ENCODE results near the gene RGN.
"Not testable (repeated sequence)": the region's sequence is repeated elsewhere in the genome, so short reads cannot be mapped to it uniquely, and the experiment has no call there.

RGN gene

DNA sequence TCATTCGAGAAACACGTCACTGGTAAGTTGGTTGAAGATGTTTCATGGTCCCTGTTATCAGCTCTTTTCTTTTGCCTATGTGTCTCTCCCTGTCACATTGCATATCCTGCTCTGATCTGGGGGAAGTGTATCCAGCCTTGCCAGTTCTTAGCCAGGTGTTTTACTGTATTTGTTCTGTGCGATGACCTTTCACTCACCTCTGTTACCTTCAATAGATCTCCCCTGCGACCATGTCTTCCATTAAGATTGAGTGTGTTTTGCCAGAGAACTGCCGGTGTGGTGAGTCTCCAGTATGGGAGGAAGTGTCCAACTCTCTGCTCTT is 2.6 kb downstream of the RGN start:
- Histone ChIP-seq H3K4me3 (ENCODE audit: low read length in 2 of 2) (no peak overlapping the region), H3K27me3 (ENCODE audit: control insufficient read depth in 1 of 2, insufficient read depth in 2 of 2, low read length in 2 of 2) (peaks cover 0 to 13% of the 10 kb centered on the region in 2 donors)

DNA sequence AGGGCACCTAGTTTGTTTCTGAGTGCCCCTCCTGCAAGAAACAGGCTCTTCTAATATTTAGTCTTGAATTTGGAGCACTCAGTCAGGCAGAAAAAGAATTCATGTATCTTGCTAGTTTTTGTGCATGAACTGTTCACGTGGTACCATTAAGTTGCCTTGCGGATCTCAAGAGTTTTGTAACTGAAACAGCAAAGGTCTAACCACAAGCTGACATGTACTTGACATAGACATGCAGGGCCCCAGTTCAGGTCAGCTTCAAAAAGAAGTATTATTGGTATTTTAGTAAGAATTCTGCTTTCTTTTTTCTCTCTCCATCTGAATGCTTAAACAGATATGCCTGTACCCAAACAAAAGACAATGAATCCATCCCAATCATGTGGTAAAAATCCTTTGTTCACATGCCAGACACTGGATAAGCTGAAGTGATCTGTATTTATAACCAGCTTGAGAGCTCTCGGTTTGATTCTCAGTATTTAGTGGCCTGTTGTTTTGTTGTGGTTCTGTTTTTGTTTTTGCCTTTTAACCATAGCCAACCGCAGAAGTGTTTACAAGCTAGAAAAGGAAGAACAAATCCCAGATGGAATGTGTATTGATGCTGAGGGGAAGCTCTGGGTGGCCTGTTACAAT is 13.0 kb downstream of the RGN start:
- peaks cover 0 to 4% of the 10 kb centered on the region in 2 donors for H3K36me3 ChIP-seq (ENCODE audit: control insufficient read depth in 2 of 2, insufficient read depth in 2 of 2, low read length in 2 of 2)
- H3K9ac ChIP-seq (ENCODE audit: low read length in 2 of 2): no peak overlapping the region
- H3K9me3 ChIP-seq (ENCODE audit: control insufficient read depth in 2 of 2, low read length in 2 of 2): no peaks in the 10 kb centered on the region
- no peaks in the 10 kb centered on the region for H3K4me1 ChIP-seq (ENCODE audit: control insufficient read depth, insufficient read depth, low read length)
- H3K4me3 ChIP-seq (ENCODE audit: low read length in 2 of 2): no peak overlapping the region
- peaks cover 0 to 6% of the 10 kb centered on the region in 2 donors for H3K27me3 ChIP-seq (ENCODE audit: control insufficient read depth in 1 of 2, insufficient read depth in 2 of 2, low read length in 2 of 2)
- no peak overlapping the region for H3K27ac ChIP-seq (ENCODE audit: low read length)

More for the DNA sequence above, 2.6 kb downstream of the RGN start:
- H3K9ac ChIP-seq (ENCODE audit: low read length in 2 of 2): no peak overlapping the region
- H3K27ac ChIP-seq (ENCODE audit: low read length): no peak overlapping the region
- no peaks in the 10 kb centered on the region for H3K4me1 ChIP-seq (ENCODE audit: control insufficient read depth, insufficient read depth, low read length)
- peaks cover 4 to 8% of the 10 kb centered on the region in 2 donors for H3K36me3 ChIP-seq (ENCODE audit: control insufficient read depth in 2 of 2, insufficient read depth in 2 of 2, low read length in 2 of 2)
- H3K9me3 ChIP-seq (ENCODE audit: control insufficient read depth in 2 of 2, low read length in 2 of 2): no peaks in the 10 kb centered on the region

DNA sequence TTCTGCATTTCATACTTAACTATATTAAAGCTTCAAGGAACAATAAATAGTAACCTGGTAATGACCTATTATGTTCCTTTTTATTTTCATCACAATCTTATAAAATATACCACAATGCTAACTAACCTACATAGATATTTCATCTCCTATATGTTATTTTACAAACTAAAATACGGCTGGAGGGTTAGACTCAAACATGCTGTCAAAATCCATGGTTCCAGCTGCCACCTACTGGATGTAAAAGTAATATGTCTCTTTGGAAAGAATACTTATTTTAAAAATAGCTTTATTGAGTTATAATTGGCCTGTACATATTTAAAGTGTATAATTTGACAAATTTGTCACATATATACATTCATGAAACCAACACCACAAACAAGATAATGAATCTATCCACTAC is 15.0 kb downstream of the RGN start:
- no peak overlapping the region for H3K9ac ChIP-seq (ENCODE audit: low read length in 2 of 2)
- H3K27ac ChIP-seq (ENCODE audit: low read length): no peak overlapping the region
- no peaks in the 10 kb centered on the region for H3K9me3 ChIP-seq (ENCODE audit: control insufficient read depth in 2 of 2, low read length in 2 of 2)
- H3K4me1 ChIP-seq (ENCODE audit: control insufficient read depth, insufficient read depth, low read length): no peaks in the 10 kb centered on the region
- H3K36me3 ChIP-seq (ENCODE audit: control insufficient read depth in 2 of 2, insufficient read depth in 2 of 2, low read length in 2 of 2): peaks cover 0 to under 1% of the 10 kb centered on the region in 2 donors
- H3K27me3 ChIP-seq (ENCODE audit: control insufficient read depth in 1 of 2, insufficient read depth in 2 of 2, low read length in 2 of 2): peaks cover 0 to 3% of the 10 kb centered on the region in 2 donors
- no peak overlapping the region for H3K4me3 ChIP-seq (ENCODE audit: low read length in 2 of 2)

DNA sequence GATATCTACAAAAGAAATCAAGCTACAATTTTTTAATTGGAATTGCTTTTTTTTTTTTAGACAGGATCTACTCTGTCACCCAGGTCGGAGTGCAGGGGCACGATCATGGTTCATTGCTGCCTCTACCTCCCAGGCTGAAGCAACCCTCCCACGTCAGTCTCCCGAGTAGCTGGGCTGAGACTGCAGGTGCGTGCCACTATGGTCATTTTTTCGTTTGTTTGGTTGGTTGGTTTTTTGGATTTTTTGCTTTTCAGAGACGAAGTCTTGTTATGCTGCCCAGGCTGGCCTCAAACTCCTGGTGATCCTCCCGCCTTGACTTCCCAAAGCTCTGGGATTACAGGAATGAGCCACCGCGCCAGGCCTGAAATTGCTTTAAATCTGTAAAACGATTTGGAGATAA is 15.6 kb downstream of the RGN start:
- H3K9ac ChIP-seq (ENCODE audit: low read length in 2 of 2): no peak overlapping the region
- no peak overlapping the region for H3K27ac ChIP-seq (ENCODE audit: low read length)
- H3K4me1 ChIP-seq (ENCODE audit: control insufficient read depth, insufficient read depth, low read length): no peaks in the 10 kb centered on the region
- H3K9me3 ChIP-seq (ENCODE audit: control insufficient read depth in 2 of 2, low read length in 2 of 2): no peaks in the 10 kb centered on the region
- peaks cover 0 to 3% of the 10 kb centered on the region in 2 donors for H3K27me3 ChIP-seq (ENCODE audit: control insufficient read depth in 1 of 2, insufficient read depth in 2 of 2, low read length in 2 of 2)
- H3K4me3 ChIP-seq (ENCODE audit: low read length in 2 of 2): no peak overlapping the region
- no peaks in the 10 kb centered on the region for H3K36me3 ChIP-seq (ENCODE audit: control insufficient read depth in 2 of 2, insufficient read depth in 2 of 2, low read length in 2 of 2)

DNA sequence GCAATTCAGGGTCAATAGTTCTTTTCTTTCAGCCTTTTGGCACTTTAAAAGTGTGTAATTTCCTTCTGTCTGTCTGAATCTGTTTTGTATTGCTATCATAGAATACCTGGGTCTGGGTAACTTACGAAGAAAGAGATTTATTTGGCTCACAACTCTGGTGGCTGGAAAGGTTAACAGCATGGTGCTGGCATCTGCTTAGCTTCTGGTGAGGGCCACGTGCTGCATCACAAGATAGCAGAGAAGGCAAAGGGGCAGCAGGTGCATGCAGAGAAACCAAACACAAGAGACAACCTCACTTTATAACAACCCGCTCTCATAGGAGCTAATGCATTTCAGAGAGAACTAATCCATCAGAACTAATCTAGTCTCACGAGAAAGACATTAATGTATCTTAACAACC is 18.8 kb downstream of the RGN start:
- Histone ChIP-seq H3K27me3 (ENCODE audit: control insufficient read depth in 1 of 2, insufficient read depth in 2 of 2, low read length in 2 of 2) (peaks cover 0 to 9% of the 10 kb centered on the region in 2 donors), H3K9ac (ENCODE audit: low read length in 2 of 2) (no peak overlapping the region), H3K4me3 (ENCODE audit: low read length in 2 of 2) (no peak overlapping the region), H3K27ac (ENCODE audit: low read length) (no peak overlapping the region), H3K9me3 (ENCODE audit: control insufficient read depth in 2 of 2, low read length in 2 of 2) (peaks cover 0 to 2% of the 10 kb centered on the region in 2 donors), H3K4me1 (ENCODE audit: control insufficient read depth, insufficient read depth, low read length) (no peaks in the 10 kb centered on the region), H3K36me3 (ENCODE audit: control insufficient read depth in 2 of 2, insufficient read depth in 2 of 2, low read length in 2 of 2) (peaks cover 0 to 2% of the 10 kb centered on the region in 2 donors)

DNA sequence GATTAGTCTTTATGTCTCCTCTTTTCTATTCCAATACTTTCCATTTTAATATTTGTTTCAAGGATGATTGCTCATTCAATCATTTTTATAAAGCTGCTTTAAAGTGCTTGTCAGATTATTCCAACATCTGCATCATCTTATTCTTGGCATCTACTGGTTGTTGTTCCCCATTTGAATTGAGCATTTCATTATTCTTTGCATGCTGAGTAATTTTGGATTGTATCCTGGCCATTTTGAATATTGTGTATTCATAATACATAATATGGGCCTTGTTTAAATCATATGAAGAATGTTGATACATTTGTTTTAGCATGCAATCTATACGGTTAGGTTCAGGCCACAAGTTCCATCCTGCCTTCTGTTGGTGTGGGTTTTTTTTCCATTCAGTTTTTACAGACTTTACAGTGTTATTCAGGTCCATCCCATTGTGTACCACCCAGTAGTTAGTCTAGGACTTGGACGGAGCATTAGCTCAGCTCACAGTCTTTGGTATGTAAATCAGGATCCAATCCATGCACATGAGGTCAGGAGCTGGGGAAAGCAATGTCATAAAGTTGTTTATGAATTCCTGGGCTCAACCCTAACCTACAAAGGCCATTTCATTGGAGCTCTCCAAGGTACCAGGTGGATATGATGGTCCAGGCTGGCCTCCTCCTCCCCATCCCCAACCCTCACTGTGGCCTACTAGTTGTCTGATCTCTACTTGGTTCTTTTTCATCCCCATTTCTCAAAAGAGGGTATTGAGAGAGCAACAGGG is 20.3 kb downstream of the RGN start:
- Histone ChIP-seq H3K27ac (ENCODE audit: low read length) (no peak overlapping the region), H3K9me3 (ENCODE audit: control insufficient read depth in 2 of 2, low read length in 2 of 2) (peaks cover 0 to 2% of the 10 kb centered on the region in 2 donors), H3K36me3 (ENCODE audit: control insufficient read depth in 2 of 2, insufficient read depth in 2 of 2, low read length in 2 of 2) (peaks cover 0 to 2% of the 10 kb centered on the region in 2 donors), H3K27me3 (ENCODE audit: control insufficient read depth in 1 of 2, insufficient read depth in 2 of 2, low read length in 2 of 2) (peaks cover 0 to 12% of the 10 kb centered on the region in 2 donors), H3K4me3 (ENCODE audit: low read length in 2 of 2) (no peak overlapping the region), H3K9ac (ENCODE audit: low read length in 2 of 2) (no peak overlapping the region), H3K4me1 (ENCODE audit: control insufficient read depth, insufficient read depth, low read length) (no peaks in the 10 kb centered on the region)

DNA sequence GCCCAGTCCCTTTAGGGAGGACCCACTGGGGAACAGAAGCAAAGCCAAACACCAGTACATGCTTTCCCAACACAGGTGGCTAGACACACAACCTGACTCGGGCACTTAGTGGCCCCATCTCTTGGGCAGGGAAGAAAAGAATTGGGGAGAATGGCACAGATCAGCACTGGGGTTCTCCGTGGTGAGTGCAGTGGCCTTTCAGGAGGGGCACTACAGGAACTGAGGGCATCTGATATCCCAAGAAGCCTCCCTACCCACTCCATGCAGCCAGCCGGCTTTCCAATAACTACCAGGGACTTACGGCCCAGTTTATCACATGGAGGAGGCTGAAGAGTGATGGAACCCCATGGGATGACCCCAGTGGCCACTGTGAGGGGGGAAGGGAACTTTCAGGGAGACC is 23.0 kb downstream of the RGN start:
- H3K4me1 ChIP-seq (ENCODE audit: control insufficient read depth, insufficient read depth, low read length): no peaks in the 10 kb centered on the region
- no peak overlapping the region for H3K4me3 ChIP-seq (ENCODE audit: low read length in 2 of 2)
- H3K27me3 ChIP-seq (ENCODE audit: control insufficient read depth in 1 of 2, insufficient read depth in 2 of 2, low read length in 2 of 2): peaks cover 0 to 12% of the 10 kb centered on the region in 2 donors
- peaks cover 0 to 2% of the 10 kb centered on the region in 2 donors for H3K36me3 ChIP-seq (ENCODE audit: control insufficient read depth in 2 of 2, insufficient read depth in 2 of 2, low read length in 2 of 2)
- no peak overlapping the region for H3K27ac ChIP-seq (ENCODE audit: low read length)
- peaks cover 0 to 2% of the 10 kb centered on the region in 2 donors for H3K9me3 ChIP-seq (ENCODE audit: control insufficient read depth in 2 of 2, low read length in 2 of 2)
- H3K9ac ChIP-seq (ENCODE audit: low read length in 2 of 2): no peak overlapping the region

DNA sequence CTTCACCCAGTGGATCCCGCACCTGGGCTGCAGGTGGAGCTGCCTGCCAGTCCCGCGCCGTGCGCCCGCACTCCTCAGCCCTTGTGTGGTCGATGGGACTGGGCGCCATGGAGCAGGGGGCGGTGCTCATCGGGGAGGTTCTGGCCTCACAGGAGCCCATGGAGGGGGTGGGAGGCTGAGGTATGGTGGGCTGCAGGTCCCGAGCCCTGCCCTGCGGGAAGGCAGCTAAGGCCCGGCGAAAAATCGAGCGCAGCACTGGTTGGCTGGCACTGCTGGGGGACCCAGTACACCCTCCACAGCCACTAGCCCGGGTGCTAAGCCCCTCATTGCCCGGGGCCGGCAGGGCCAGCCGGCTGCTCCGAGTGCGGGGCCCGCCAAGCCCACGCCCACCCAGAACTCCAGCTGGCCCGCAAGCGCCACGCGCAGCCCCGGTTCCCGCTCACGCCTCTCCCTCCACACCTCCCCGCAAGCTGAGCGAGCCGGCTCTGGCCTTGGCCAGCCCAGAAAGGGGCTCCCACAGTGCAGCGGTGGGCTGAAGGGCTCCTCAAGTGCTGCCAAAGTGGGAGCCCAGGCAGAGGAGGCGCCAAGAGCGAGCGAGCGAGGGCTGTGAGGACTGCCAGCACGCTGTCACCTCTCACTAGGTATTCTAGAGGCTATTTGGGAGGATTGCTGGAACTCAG is 32.8 kb downstream of the RGN start:
- not testable (repeated sequence) for H3K4me1 ChIP-seq (ENCODE audit: control insufficient read depth, insufficient read depth, low read length); H3K27ac ChIP-seq (ENCODE audit: low read length); H3K9ac ChIP-seq (ENCODE audit: low read length in 2 of 2); H3K4me3 ChIP-seq (ENCODE audit: low read length in 2 of 2); H3K36me3 ChIP-seq (ENCODE audit: control insufficient read depth in 2 of 2, insufficient read depth in 2 of 2, low read length in 2 of 2); H3K9me3 ChIP-seq (ENCODE audit: control insufficient read depth in 2 of 2, low read length in 2 of 2)
- peaks cover 0 to 12% of the 10 kb centered on the region in 2 donors for H3K27me3 ChIP-seq (ENCODE audit: control insufficient read depth in 1 of 2, insufficient read depth in 2 of 2, low read length in 2 of 2)

DNA sequence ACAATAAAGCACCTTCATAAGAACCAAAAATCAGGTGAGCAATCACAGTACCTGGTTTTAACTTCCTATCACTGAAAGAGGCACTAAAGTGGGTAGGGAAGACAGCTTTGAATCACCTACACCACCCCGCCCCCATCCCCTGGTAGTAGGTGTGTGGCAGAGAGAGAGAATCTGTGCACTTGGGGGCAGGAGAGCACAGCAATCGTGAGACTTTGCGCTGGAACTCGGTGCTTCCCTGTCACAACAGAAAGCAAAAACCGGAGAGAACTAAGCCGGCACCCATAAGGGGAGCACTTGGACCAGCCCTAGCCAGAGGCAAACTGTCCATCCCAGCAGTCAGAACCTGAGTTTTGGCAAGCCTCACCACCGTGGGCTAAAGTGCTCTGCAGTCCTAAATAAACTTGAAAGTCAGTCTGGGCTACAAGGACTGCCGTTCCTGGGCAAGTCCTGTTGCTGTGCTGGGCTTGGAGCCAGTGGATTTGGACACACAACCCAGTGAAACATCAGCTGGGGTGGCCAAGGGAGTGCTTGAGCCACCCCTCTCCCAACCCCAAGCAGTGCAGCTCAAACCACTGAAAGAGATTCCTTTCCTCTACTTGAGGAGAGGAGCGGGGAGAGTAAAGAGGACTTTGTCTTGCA is 34.2 kb downstream of the RGN start:
- H3K27ac ChIP-seq (ENCODE audit: low read length): no peak overlapping the region
- no peak overlapping the region for H3K9ac ChIP-seq (ENCODE audit: low read length in 2 of 2)
- no peaks in the 10 kb centered on the region for H3K9me3 ChIP-seq (ENCODE audit: control insufficient read depth in 2 of 2, low read length in 2 of 2)
- no peaks in the 10 kb centered on the region for H3K36me3 ChIP-seq (ENCODE audit: control insufficient read depth in 2 of 2, insufficient read depth in 2 of 2, low read length in 2 of 2)
- H3K4me1 ChIP-seq (ENCODE audit: control insufficient read depth, insufficient read depth, low read length): no peaks in the 10 kb centered on the region
- peaks cover 0 to 12% of the 10 kb centered on the region in 2 donors for H3K27me3 ChIP-seq (ENCODE audit: control insufficient read depth in 1 of 2, insufficient read depth in 2 of 2, low read length in 2 of 2)
- H3K4me3 ChIP-seq (ENCODE audit: low read length in 2 of 2): peak overlapping the region in 1 of 2 donors; percentile 15

DNA sequence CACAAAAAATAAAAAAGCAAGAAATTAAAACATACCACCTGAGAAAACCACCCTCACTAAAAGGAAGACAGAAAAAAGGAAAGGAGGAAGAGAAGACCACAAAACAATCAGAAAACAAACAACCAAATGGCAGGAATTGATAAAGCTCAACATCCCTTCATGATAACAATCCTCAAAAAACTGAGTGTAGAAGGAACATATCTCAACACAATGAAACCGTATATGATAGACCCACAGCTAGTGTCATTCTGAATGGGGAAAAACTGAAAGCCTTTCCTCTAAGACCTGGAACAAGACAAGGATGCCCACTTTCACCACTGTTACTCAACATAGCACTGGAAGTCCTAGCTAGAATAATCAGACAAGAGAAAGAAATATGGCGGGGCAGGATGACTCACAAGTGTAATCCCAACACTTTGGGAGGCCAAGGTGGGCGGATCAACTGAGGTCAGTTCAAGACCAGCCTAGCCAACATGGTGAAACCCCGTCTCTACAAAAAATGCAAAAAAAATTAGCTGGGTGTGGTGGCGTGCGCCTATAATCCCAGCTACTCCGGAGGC is 38.4 kb downstream of the RGN start:
- H3K9me3 ChIP-seq (ENCODE audit: control insufficient read depth in 2 of 2, low read length in 2 of 2); H3K36me3 ChIP-seq (ENCODE audit: control insufficient read depth in 2 of 2, insufficient read depth in 2 of 2, low read length in 2 of 2); H3K4me1 ChIP-seq (ENCODE audit: control insufficient read depth, insufficient read depth, low read length); H3K4me3 ChIP-seq (ENCODE audit: low read length in 2 of 2); H3K9ac ChIP-seq (ENCODE audit: low read length in 2 of 2); H3K27ac ChIP-seq (ENCODE audit: low read length): not testable (repeated sequence)
- H3K27me3 ChIP-seq (ENCODE audit: control insufficient read depth in 1 of 2, insufficient read depth in 2 of 2, low read length in 2 of 2): peaks cover 0 to 12% of the 10 kb centered on the region in 2 donors

Data from stomach smooth muscle (tissue), 2 donors.